HAP-1 (cell line): Measurements from ENCODE around the gene FNDC11.
A peak's percentile ranks its signal among the peaks of the same experiment; 100 is the strongest.
"Not testable (repeated sequence)": the region's sequence is repeated elsewhere in the genome, so short reads cannot be mapped to it uniquely, and the experiment has no call there.

ENCODE experiments used
- DNase-seq, 2 experiments: peaks; one replicate each; pipeline ENCODE4 v3.0.0-alpha.2; 2016 to 2020; ENCODE audit warnings: low spot score in 2 of 2
- H3K27me3 ChIP-seq: fragments of 250-450 bp; sonication (Bioruptor Pico); 2 replicates; pipeline ENCODE4 v1.5.1; 2020; ENCODE audit warnings: low read depth, mild to moderate bottlenecking, moderate library complexity
- H3K36me3 ChIP-seq: fragments of 250-450 bp; sonication (Bioruptor Pico); replicated peaks from 2 replicates; pipeline ENCODE4 v1.5.1; 2020; ENCODE audit warnings: mild to moderate bottlenecking
- H3K4me1 ChIP-seq: fragments of 250-450 bp; sonication (Bioruptor Pico); 2 replicates; pipeline ENCODE4 v1.5.1; 2020; ENCODE audit warnings: mild to moderate bottlenecking
- H3K4me3 ChIP-seq: fragments of 250-450 bp; sonication (Bioruptor Pico); 2 replicates; pipeline ENCODE4 v1.5.1; 2020; ENCODE audit warnings: mild to moderate bottlenecking, moderate library complexity
- H3K9me3 ChIP-seq: fragments of 250-450 bp; sonication (Bioruptor Pico); 2 replicates; pipeline ENCODE4 v1.5.1; 2020; ENCODE audit warnings: mild to moderate bottlenecking, moderate library complexity
- in situ Hi-C: fragments of 300-500 bp; cut with MboI; formaldehyde crosslinking; loops from 3 replicates; pipeline ENCODE4 v1.14.3; 2020; ENCODE audit warnings: low sequenced_read_pairs, inconsistent platforms, mixed read lengths

FNDC11 gene

GRCh38 chr20:63553933-63554290 lies at the start of gene FNDC11:
FNDC11 (plus strand) TSS chr20:63554159; CDS start chr20:63555664, 1,505 bp downstream.
- peak within 1 kb of the TSS; percentile 47 for H3K4me3 ChIP-seq
- no peaks in the 10 kb centered on the region for H3K9me3 ChIP-seq
- peak in 1 of 2 experiments; percentile 72 for DNase-seq
- H3K27me3 ChIP-seq = no peaks in the 10 kb centered on the region
- H3K36me3 ChIP-seq = no peaks in the 10 kb centered on the region
- H3K4me1 ChIP-seq = peaks cover 8% of the 10 kb centered on the region
- in situ Hi-C loops = no loop called here

- DNase-seq = no peak
- H3K4me3 ChIP-seq = no peak overlapping the region
- no peaks in the 10 kb centered on the region for H3K4me1 ChIP-seq
- H3K36me3 ChIP-seq = no peaks in the 10 kb centered on the region
- peaks cover 2% of the 10 kb centered on the region; the same call in 1 of the 2 replicates for H3K9me3 ChIP-seq
- no peaks in the 10 kb centered on the region for H3K27me3 ChIP-seq
- in situ Hi-C loops = no loop called here
Measured at GRCh38 chr20:63504642-63505041, 49.3 kb upstream of the FNDC11 start.

- no peak overlapping the region for H3K4me3 ChIP-seq
- no peaks in the 10 kb centered on the region for H3K27me3 ChIP-seq
- no peaks in the 10 kb centered on the region for H3K4me1 ChIP-seq
- H3K36me3 ChIP-seq = no peaks in the 10 kb centered on the region
- H3K9me3 ChIP-seq = peaks cover 2% of the 10 kb centered on the region; the same call in 1 of the 2 replicates
- no peak for DNase-seq
- in situ Hi-C loops = no loop called here
Measured at GRCh38 chr20:63505281-63505680, 48.7 kb upstream of the FNDC11 start.

- H3K4me1 ChIP-seq = no peaks in the 10 kb centered on the region; the same call in 1 of the 2 replicates
- in situ Hi-C loops = no loop called here
- no peak for DNase-seq
- H3K36me3 ChIP-seq = no peaks in the 10 kb centered on the region
- peaks cover 2% of the 10 kb centered on the region; the same call in 1 of the 2 replicates for H3K9me3 ChIP-seq
- H3K4me3 ChIP-seq = no peak overlapping the region
- no peaks in the 10 kb centered on the region for H3K27me3 ChIP-seq
Measured at GRCh38 chr20:63505723-63506122, 48.2 kb upstream of the FNDC11 start.

GRCh38 chr20:63507083-63507743 lies 46.7 kb upstream of the FNDC11 start:
- Histone ChIP-seq H3K36me3 (no peaks in the 10 kb centered on the region), H3K27me3 (no peaks in the 10 kb centered on the region), H3K4me3 (no peak overlapping the region), H3K4me1 (no peaks in the 10 kb centered on the region; the same call in 1 of the 2 replicates), H3K9me3 (peaks cover 2% of the 10 kb centered on the region)
- no peak for DNase-seq
- in situ Hi-C loops = no loop called here

GRCh38 chr20:63508072-63508768 lies 45.7 kb upstream of the FNDC11 start:
- peaks cover 6% of the 10 kb centered on the region for H3K9me3 ChIP-seq
- DNase-seq = no peak
- H3K36me3 ChIP-seq = no peaks in the 10 kb centered on the region
- in situ Hi-C loops = no loop called here
- no peaks in the 10 kb centered on the region for H3K27me3 ChIP-seq
- H3K4me1 ChIP-seq = no peaks in the 10 kb centered on the region; the same call in 1 of the 2 replicates
- no peak overlapping the region for H3K4me3 ChIP-seq

DNA sequence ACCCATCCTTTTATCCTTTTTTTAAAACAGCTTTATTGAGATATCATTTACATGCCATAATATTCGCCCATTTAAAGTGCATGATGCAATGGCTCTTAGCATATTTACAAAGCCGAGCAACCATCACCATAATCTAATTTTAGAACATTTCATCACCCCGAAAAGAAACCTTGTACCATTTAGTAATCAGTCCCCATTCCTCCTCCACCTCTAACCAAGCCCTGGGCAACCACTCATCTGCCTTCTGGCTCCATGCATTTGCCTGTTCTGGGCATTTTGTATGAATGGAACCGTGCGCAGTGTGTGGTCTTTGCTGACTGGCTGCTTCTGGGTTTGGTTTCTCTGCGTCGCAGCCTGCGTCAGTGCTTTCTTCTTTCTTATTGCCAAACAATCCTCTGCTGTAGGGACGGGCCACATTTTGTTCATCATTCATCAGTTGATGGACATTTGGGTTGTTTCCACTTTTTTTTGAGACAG lies 44.8 kb upstream of the FNDC11 start:
- Histone ChIP-seq H3K4me1 (no peaks in the 10 kb centered on the region; the same call in 1 of the 2 replicates), H3K4me3 (no peak overlapping the region), H3K36me3 (no peaks in the 10 kb centered on the region), H3K27me3 (no peaks in the 10 kb centered on the region), H3K9me3 (peaks cover 9% of the 10 kb centered on the region)
- in situ Hi-C loops = no loop called here
- DNase-seq = no peak

DNA sequence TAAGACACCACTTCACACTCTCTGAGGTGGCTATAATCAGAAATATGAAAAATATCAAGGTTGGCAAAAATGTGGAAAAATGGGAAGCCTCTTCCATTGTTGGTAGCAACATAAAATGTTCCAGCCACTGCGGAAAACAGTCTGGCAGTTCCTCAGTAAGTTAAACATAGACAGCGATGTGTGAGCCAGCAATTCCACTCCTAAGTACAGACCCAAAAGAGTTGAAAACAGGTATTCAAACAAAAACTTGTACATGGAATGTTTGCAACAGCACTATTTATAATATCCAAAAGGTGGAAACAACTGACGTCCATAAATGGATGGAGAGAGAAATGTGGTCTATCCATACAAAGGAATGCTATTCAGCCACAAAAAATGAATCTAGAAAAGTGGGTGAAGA lies 40.8 kb upstream of the FNDC11 start:
- Histone ChIP-seq H3K4me3 (no peak overlapping the region), H3K9me3 (peaks cover 7% of the 10 kb centered on the region), H3K4me1 (no peaks in the 10 kb centered on the region; the same call in 1 of the 2 replicates), H3K36me3 (no peaks in the 10 kb centered on the region), H3K27me3 (no peaks in the 10 kb centered on the region)
- in situ Hi-C loops = no loop called here
- DNase-seq = no peak

DNA sequence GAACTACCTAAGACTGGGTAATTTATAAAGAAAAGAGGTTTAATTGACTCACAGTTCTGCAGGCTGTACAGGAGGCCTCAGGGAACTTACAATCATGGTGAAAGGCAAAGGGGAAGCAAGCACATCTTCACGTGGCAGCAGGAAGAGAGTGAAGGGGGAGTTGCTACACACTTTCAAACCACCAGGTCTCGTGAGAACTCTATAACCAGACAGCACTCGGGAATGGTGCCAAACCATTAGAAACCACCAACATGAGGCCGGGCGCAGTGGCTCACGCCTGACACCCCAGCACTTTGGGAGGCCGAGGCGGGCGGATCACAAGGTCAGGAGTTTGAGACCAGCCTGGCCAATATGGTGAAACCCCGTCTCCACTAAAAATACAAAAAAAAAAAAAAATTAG lies 39.4 kb upstream of the FNDC11 start:
- in situ Hi-C loops, H3K27me3 ChIP-seq: not testable (repeated sequence)
- peak in 1 of 2 experiments; percentile 9 for DNase-seq

DNA sequence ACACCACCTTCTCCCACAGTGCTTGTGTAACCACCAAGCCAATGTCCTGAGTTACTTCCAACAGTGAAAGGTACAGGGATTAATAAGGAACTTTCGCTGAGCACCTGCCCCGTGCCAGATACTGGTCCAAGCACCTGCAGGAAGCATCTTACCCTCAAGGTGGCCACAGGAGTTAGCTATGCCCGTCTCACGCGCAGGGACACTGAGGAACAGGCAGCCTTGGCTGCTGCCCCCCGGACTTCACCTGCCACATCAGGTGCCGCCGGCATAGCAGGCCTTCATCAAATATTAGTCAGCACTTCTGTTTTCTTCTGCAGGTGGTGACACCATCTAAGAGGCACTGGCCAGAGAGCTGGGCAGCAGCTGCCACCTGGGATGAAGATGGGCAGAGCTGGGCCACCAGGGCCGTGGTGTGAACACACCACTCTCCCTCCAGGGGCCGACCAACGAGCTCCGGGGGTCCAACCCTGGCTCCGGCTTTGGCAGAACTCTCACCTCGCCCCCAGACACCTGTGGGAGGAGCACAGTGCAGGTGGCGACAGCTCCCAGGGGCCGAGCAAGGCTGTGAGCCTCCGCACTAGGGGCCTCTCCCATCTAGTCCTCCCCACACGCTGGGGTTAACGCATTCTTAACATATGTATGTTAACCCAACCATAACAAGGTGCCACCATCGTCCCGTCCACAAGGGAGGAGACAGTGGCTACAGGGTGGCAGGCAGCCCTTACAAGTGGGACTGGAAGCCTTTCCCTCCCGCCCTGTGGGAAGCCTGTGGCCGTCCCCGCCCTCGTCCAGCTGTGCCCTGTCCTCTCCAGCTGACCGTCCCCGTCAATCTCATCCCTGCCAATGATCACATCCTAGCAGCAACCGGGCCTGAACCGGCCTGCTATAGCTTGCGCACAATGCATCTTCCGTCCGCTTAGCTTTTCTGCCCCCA lies 36.3 kb upstream of the FNDC11 start:
- peaks cover 7% of the 10 kb centered on the region for H3K9me3 ChIP-seq
- DNase-seq = no peak
- no peaks in the 10 kb centered on the region for H3K27me3 ChIP-seq
- in situ Hi-C loops = no loop called here
- H3K4me3 ChIP-seq = no peak overlapping the region
- H3K36me3 ChIP-seq = peaks cover 15% of the 10 kb centered on the region
- H3K4me1 ChIP-seq = peaks cover 9% of the 10 kb centered on the region

More for the DNA sequence above, 39.4 kb upstream of the FNDC11 start:
- H3K9me3 ChIP-seq, H3K4me1 ChIP-seq, H3K36me3 ChIP-seq, H3K4me3 ChIP-seq: not testable (repeated sequence)

GRCh38 chr20:63518351-63518861 lies 35.6 kb upstream of the FNDC11 start:
- peaks cover 9% of the 10 kb centered on the region for H3K4me1 ChIP-seq
- in situ Hi-C loops = no loop called here
- no peak for DNase-seq
- peaks cover 21% of the 10 kb centered on the region for H3K36me3 ChIP-seq
- H3K27me3 ChIP-seq = no peaks in the 10 kb centered on the region
- H3K4me3 ChIP-seq = no peak overlapping the region
- peaks cover 4% of the 10 kb centered on the region for H3K9me3 ChIP-seq

- peaks cover 25% of the 10 kb centered on the region for H3K36me3 ChIP-seq
- H3K27me3 ChIP-seq = no peaks in the 10 kb centered on the region
- no peak for DNase-seq
- H3K9me3 ChIP-seq = peaks cover 3% of the 10 kb centered on the region; the same call in 1 of the 2 replicates
- H3K4me3 ChIP-seq = peak overlapping the region; percentile 84
- in situ Hi-C loops = no loop called here
- H3K4me1 ChIP-seq = peaks cover 9% of the 10 kb centered on the region
Measured at GRCh38 chr20:63518946-63519667, 34.9 kb upstream of the FNDC11 start.
